Astrocyte (in vitro differentiated cells and primary cell): ENCODE measurements around the gene KRT40. TPM values are rescaled to one million over a fixed set of nuclear protein-coding genes. Genes with fewer than 3 reads are reported as not detected.
A peak's percentile ranks its signal among the peaks of the same experiment; 100 is the strongest.

ENCODE experiments used
- DNase-seq: peaks from one replicate; pipeline ENCODE4 v3.0.0-alpha.2; 2010; ENCODE audit warnings: low read depth
- FAIRE-seq: peaks from 2 replicates; lab custom pipeline; 2011; peaks lifted over from hg19 to GRCh38; lab: Jason Lieb, UNC
- H2AFZ ChIP-seq: 2 replicates; pipeline ENCODE4 v1.6.0; 2012; ENCODE audit warnings: low read depth, low read length, inconsistent platforms
- H3K27ac ChIP-seq: 2 replicates; pipeline ENCODE4 v1.5.1; 2011; ENCODE audit warnings: low read depth, low read length, inconsistent platforms
- H3K27me3 ChIP-seq: 2 replicates; pipeline ENCODE4 v1.6.0; 2011; ENCODE audit warnings: low read length, inconsistent platforms; ENCODE audit not compliant: insufficient read depth
- H3K36me3 ChIP-seq: 2 replicates; pipeline ENCODE4 v1.5.1; 2011; ENCODE audit warnings: low read length, inconsistent platforms; ENCODE audit not compliant: insufficient read depth
- H3K4me1 ChIP-seq: 2 replicates; pipeline ENCODE4 v1.5.1; 2011; ENCODE audit warnings: low read length, inconsistent platforms; ENCODE audit not compliant: insufficient read depth
- H3K4me2 ChIP-seq: 2 replicates; pipeline ENCODE4 v1.6.0; 2012; ENCODE audit warnings: low read length, inconsistent platforms
- H3K4me3 ChIP-seq: 2 replicates; pipeline ENCODE4 v1.5.1; 2011; ENCODE audit warnings: low read depth, mild to moderate bottlenecking, low read length, inconsistent platforms; ENCODE audit not compliant: insufficient read depth
- H3K79me2 ChIP-seq: 2 replicates; pipeline ENCODE4 v1.6.0; 2012; ENCODE audit warnings: mild to moderate bottlenecking, low read length, inconsistent platforms; ENCODE audit not compliant: insufficient read depth
- H3K9ac ChIP-seq: 2 replicates; pipeline ENCODE4 v1.6.0; 2012; ENCODE audit warnings: mild to moderate bottlenecking, low read length, inconsistent platforms
- H3K9me3 ChIP-seq: 2 replicates; pipeline ENCODE4 v1.5.1; 2012; ENCODE audit warnings: low read depth, mild to moderate bottlenecking, low read length, inconsistent platforms; ENCODE audit not compliant: insufficient read depth
- H4K20me1 ChIP-seq: 2 replicates; pipeline ENCODE4 v1.6.0; 2012; ENCODE audit warnings: low read length, inconsistent platforms; ENCODE audit not compliant: insufficient read depth
- H3K27ac Mint-ChIP-seq: one replicate; pipeline ENCODE4 v1.8.0; 2021; ENCODE audit warnings: mild to moderate bottlenecking, mixed read lengths; ENCODE audit not compliant: unreplicated experiment
- H3K27me3 Mint-ChIP-seq: one replicate; pipeline ENCODE4 v1.8.0; 2021; ENCODE audit warnings: low read depth, mixed read lengths; ENCODE audit not compliant: unreplicated experiment
- H3K36me3 Mint-ChIP-seq: one replicate; pipeline ENCODE4 v1.8.0; 2021; ENCODE audit warnings: low read depth, mixed read lengths; ENCODE audit not compliant: unreplicated experiment
- H3K4me1 Mint-ChIP-seq: one replicate; pipeline ENCODE4 v1.8.0; 2021; ENCODE audit warnings: low read depth, mixed read lengths; ENCODE audit not compliant: unreplicated experiment
- H3K4me3 Mint-ChIP-seq: one replicate; pipeline ENCODE4 v1.8.0; 2021; ENCODE audit warnings: mild to moderate bottlenecking, moderate library complexity, mixed read lengths; ENCODE audit not compliant: unreplicated experiment
- H3K9me3 Mint-ChIP-seq: one replicate; pipeline ENCODE4 v1.8.0; 2021; ENCODE audit warnings: mild to moderate bottlenecking, mixed read lengths; ENCODE audit not compliant: unreplicated experiment
- EZH2 ChIP-seq: IDR thresholded peaks from 2 replicates; pipeline ENCODE4 v1.6.1; 2012; ENCODE audit warnings: mild to moderate bottlenecking, low read length, inconsistent platforms; ENCODE audit not compliant: insufficient read depth
- total RNA-seq: library from RNA; stranded (reverse); gene quantifications from 2 replicates; pipeline ENCODE4 v1.2.1, GENCODE V29; 2021
- TF ChIP-seq, protein P1 (sequence below): IDR thresholded peaks from 2 replicates; pipeline ENCODE4 v1.5.1; 2011; ENCODE audit warnings: low read depth, mild to moderate bottlenecking, inconsistent platforms, low read length, moderate library complexity; ENCODE audit not compliant: insufficient read depth

KRT40 gene
- total RNA-seq, 1 donor from 2014 or later = not detected

DNA sequence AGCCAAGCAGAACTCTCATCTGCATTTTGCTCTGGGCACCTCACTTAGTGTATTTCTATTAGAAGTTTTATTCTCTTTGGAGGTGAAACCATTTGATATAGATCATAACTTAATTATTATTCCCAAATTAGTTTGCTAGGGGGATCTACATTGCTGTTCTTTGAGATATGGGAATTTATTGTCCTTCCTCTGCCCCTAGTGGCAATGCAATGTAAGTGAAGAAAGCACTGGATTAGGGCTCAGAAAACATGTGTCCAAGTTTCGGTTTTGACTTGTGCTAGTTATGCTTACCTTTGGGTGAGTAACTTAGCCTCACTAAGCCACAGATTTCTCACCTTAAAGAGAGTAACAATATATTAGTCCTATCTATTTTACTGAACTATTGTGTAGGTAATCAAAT is 20.3 kb downstream of the KRT40 start:
- Mint-ChIP-seq H3K4me1 (peaks cover 5% of the 10 kb centered on the region), H3K9me3 (peaks cover 8% of the 10 kb centered on the region), H3K36me3 (no peaks in the 10 kb centered on the region), H3K4me3 (no peak overlapping the region), H3K27ac (no peak overlapping the region), H3K27me3 (no peaks in the 10 kb centered on the region)
- no peaks in the 10 kb centered on the region for H4K20me1 ChIP-seq
- no peak overlapping the region for H3K27ac ChIP-seq
- FAIRE-seq = no peak
- no peaks in the 10 kb centered on the region for H3K4me1 ChIP-seq
- no peaks in the 10 kb centered on the region for H3K36me3 ChIP-seq
- H3K4me3 ChIP-seq = no peak overlapping the region
- no peaks in the 10 kb centered on the region for H3K27me3 ChIP-seq
- H3K4me2 ChIP-seq = no peak overlapping the region
- no peak overlapping the region for H2AFZ ChIP-seq
- H3K9me3 ChIP-seq = no peaks in the 10 kb centered on the region
- no peaks in the 10 kb centered on the region for H3K79me2 ChIP-seq
- DNase-seq = no peak
- TF ChIP-seq EZH2 = no peak
- TF ChIP-seq, protein P1, sequence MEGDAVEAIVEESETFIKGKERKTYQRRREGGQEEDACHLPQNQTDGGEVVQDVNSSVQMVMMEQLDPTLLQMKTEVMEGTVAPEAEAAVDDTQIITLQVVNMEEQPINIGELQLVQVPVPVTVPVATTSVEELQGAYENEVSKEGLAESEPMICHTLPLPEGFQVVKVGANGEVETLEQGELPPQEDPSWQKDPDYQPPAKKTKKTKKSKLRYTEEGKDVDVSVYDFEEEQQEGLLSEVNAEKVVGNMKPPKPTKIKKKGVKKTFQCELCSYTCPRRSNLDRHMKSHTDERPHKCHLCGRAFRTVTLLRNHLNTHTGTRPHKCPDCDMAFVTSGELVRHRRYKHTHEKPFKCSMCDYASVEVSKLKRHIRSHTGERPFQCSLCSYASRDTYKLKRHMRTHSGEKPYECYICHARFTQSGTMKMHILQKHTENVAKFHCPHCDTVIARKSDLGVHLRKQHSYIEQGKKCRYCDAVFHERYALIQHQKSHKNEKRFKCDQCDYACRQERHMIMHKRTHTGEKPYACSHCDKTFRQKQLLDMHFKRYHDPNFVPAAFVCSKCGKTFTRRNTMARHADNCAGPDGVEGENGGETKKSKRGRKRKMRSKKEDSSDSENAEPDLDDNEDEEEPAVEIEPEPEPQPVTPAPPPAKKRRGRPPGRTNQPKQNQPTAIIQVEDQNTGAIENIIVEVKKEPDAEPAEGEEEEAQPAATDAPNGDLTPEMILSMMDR = peak; percentile 69
- no peak overlapping the region for H3K9ac ChIP-seq

DNA sequence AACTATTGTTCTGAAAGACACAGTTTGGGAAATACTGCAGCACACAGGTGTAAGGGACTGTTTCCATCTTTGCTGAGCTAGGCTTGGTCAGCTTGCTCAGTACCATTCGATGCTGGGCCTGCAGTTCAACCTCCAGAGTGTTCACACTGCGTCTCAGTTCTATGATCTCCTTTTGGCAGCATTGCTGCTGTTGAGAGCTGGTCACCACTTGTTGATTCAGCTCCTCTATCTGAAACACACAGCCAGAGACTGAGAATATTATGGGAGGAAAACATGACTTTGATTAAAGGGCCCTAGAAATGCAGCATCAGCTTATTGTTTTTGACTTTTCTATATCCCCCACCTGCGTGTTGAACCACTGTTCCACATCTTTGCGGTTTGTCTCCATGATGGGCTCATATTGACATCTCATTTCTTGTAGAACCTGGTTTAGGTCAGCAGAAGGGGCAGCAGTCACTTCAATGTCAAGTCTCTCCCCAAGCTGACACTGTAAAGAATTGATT is 22.0 kb downstream of the KRT40 start:
- no peaks in the 10 kb centered on the region for H3K27me3 ChIP-seq
- no peak for TF ChIP-seq EZH2
- TF ChIP-seq, protein P1 = no peak
- Mint-ChIP-seq H3K4me1 (peaks cover 16% of the 10 kb centered on the region), H3K27me3 (no peaks in the 10 kb centered on the region), H3K9me3 (peaks cover 8% of the 10 kb centered on the region), H3K27ac (no peak overlapping the region), H3K36me3 (no peaks in the 10 kb centered on the region), H3K4me3 (no peak overlapping the region)
- no peaks in the 10 kb centered on the region for H3K79me2 ChIP-seq
- H4K20me1 ChIP-seq = no peaks in the 10 kb centered on the region
- H3K4me3 ChIP-seq = no peak overlapping the region
- H3K9ac ChIP-seq = no peak overlapping the region
- FAIRE-seq (no peak), DNase-seq (no peak)
- no peaks in the 10 kb centered on the region for H3K36me3 ChIP-seq
- H2AFZ ChIP-seq = no peak overlapping the region
- peaks cover 15% of the 10 kb centered on the region for H3K4me1 ChIP-seq
- H3K27ac ChIP-seq = no peak overlapping the region
- H3K4me2 ChIP-seq = no peak overlapping the region
- H3K9me3 ChIP-seq = no peaks in the 10 kb centered on the region

DNA sequence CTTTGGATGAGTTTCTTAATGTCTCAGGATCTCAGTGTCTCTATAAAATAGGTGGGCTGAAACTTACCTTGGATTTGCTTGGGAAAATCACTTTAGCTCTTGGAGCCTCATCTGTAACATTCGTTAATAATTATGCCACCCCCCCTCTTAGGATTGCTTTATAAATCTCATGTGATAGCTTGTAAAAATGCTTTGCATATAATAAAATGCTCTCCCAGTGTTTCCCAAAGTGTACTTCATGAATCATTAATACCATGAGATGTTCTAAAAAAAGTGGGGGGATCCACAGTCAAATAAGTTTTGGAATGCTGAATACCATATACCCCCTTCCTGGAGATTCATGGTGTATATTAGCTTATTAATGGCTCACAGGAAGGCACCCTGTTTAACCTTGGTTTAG is 22.5 kb downstream of the KRT40 start:
- Mint-ChIP-seq H3K27me3 (no peaks in the 10 kb centered on the region), H3K27ac (no peak overlapping the region), H3K4me3 (no peak overlapping the region), H3K9me3 (peaks cover 8% of the 10 kb centered on the region), H3K36me3 (no peaks in the 10 kb centered on the region), H3K4me1 (peaks cover 21% of the 10 kb centered on the region)
- Histone ChIP-seq H3K9me3 (no peaks in the 10 kb centered on the region), H3K27me3 (no peaks in the 10 kb centered on the region), H3K4me3 (no peak overlapping the region), H4K20me1 (no peaks in the 10 kb centered on the region), H3K4me1 (peaks cover 18% of the 10 kb centered on the region), H3K4me2 (no peak overlapping the region), H3K36me3 (no peaks in the 10 kb centered on the region), H2AFZ (no peak overlapping the region), H3K9ac (no peak overlapping the region), H3K79me2 (no peaks in the 10 kb centered on the region), H3K27ac (no peak overlapping the region)
- DNase-seq (no peak), FAIRE-seq (no peak)
- TF ChIP-seq, protein P1 = no peak
- TF ChIP-seq EZH2 = no peak
